GM21528 (cell line): ENCODE results near the gene WBP1L.
"Not testable (repeated sequence)": the region's sequence is repeated elsewhere in the genome, so short reads cannot be mapped to it uniquely, and the experiment has no call there.

Experiments
- ATAC-seq: cut with Tn5 transposase; IDR thresholded peaks from one replicate; pipeline ENCODE4 v1.9.1; 2021; ENCODE audit warnings: mild to moderate bottlenecking, moderate library complexity; ENCODE audit not compliant: unreplicated experiment, low FRiP score

Gene WBP1L

GRCh38 chr10:102721954-102722353, 21.8 kb upstream of the WBP1L start:
- no peak for ATAC-seq

- ATAC-seq = no peak
These were observed 19.8 kb upstream of the WBP1L start for GRCh38 chr10:102723989-102724388.

GRCh38 chr10:102726274-102726673, 17.5 kb upstream of the WBP1L start:
- no peak for ATAC-seq

DNA sequence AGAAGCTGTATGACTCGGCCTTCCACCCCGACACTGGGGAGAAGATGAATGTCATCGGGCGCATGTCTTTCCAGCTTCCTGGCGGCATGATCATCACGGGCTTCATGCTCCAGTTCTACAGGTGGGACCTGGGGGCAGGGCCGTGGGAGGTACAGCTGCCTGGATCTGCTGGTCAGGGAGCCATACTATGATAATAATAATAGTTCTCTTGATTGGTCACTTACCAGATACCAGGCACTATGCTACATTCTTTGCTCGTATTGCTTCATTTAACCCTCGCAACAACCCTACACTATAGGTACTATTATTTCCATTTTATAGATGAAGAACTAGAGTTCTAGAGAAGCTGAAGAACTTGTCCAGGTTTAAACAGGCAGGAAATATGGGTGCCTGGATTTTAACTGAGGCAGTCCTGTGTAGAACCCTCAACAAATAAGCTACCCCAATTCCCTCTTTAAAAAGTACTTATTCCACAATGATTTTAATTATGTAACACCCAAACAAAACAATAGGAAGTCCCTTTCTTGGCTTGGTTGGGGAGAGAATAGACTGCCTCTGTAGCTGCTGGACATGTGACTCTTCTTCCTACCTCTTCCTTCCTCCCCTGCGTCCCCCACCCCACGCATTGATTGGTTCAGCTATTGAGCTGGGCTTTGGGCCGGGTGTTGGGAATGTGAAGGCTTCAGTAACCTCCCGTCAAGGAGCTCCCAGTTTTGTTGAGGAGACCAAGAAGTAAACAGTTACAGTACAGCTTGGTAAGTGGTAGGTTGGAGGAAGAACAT, 16.5 kb upstream of the WBP1L start:
- ATAC-seq = no peak

- no peak for ATAC-seq
These were observed 14.4 kb upstream of the WBP1L start for GRCh38 chr10:102729029-102730026.

- ATAC-seq = no peak
These were observed 12.4 kb upstream of the WBP1L start for GRCh38 chr10:102731222-102731800.

DNA sequence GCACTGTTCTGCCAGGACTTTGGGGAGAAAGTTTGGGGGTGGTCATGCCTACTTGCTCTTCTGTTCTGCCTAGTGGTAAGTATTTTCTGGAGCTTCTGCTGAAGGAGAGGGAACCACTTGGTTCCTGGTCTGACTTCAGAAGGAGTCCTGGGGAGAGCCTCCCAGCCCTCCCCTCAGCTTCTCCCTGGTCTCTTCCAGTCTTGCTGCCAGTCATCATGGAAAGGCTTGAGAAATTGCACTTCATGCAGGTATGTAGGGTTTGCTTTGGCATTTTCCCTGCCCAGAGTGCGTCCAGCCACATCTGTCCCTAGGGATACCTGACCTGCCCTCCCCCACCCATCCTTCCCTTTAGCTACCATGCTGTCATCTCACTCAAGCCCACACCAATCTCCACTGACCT, 11.1 kb upstream of the WBP1L start:
- no peak for ATAC-seq

DNA sequence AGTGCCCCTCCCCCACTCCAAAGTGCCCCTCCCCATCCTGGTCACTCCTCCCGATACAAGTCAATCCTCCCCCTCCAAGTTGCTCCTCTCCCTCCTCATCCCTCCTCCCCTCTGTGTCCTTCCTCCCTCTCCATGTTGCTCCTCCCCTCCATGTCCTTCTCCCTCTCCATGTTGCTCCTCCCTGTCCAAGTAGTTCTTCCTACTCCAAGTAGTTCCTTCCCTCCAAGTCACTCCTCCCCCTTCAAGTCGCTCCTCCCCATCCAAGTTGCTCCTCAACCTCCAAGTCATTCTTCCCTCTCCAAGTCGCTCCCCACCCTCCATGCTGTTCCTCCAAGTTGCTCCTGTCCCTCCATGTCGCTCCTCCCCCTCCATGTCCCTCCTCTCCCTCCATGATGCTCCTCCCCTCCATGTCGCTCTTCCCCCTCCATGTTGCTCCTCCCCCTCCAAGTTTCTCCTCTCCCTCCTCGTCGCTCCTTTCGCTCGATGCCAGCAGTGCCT, 8.6 kb upstream of the WBP1L start:
- no peak for ATAC-seq

DNA sequence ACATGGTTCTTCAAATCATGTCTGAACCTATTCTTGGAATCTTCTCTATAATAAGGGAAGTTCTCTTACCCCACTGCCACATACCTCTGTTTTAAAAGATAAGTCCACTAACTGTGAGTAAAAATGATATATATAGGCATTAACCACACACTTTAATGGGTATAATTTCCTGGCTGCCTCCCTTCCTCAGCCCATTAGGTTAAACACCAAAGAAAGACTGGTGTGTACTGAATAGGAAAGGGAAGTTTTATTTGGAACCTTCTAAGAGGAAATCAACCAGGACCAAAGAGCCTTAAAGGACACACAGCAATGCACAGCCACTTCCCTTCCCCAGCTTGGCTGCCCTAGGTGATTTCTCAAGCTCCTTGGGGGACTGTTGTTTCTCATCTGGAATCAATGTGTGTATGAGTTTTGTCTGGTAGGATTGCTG, 5.0 kb upstream of the WBP1L start:
- ATAC-seq = no peak

GRCh38 chr10:102740229-102740628, 3.5 kb upstream of the WBP1L start:
- no peak for ATAC-seq

- no peak for ATAC-seq
These were observed 2.0 kb upstream of the WBP1L start for GRCh38 chr10:102741726-102742237.

- ATAC-seq = not testable (repeated sequence)
These were observed 1.4 kb upstream of the WBP1L start for GRCh38 chr10:102742313-102742712.

DNA sequence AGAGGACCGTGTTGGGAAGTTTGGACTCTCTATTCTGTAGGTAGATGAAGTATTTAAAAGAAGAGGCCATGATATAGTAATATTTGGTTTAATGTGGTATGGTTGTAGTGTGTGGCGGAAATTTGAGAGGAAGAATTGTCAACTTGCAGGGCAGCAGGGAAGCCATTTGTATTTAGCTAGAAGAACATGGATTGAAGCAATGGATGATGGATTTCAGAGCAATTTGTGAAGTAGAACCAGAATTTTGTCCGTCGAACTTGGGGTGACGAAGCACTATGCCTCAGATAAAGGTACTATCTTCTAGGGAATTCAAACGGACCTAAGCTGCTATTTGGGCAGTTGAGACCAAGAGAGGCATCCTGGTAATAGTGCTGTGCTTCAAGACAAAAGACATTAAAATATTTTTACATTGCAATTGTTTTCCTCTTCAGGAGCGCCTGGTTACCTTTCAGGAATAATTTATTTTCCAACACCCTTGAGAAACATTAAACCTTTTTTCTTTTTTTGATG, 615 bp upstream of the WBP1L start:
- ATAC-seq = peak; percentile 2

- peak; percentile 0 for ATAC-seq
These were observed 765 bp downstream of the WBP1L start for GRCh38 chr10:102744374-102745051.

DNA sequence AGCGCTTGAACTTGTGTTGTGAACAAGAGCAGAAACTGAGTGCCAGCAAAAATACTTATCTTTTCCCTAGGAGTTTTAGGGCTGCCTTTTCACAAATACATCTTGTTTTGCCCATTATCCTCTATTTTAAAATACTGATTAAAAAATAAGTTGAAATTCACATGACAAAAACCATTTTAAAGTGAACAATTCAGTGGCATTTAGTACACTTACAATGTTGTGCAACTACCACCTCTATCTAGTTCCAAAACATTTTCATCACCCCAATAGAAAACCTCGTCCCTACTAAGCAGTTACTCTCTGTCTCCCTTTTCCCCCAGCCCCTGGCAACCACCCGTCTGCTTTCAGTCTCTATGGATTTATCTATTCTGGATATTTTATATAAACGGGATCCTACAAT, 1.4 kb downstream of the WBP1L start:
- ATAC-seq = no peak

GRCh38 chr10:102752266-102752930, 8.7 kb downstream of the WBP1L start:
- ATAC-seq = no peak

- ATAC-seq = no peak
These were observed 9.4 kb downstream of the WBP1L start for GRCh38 chr10:102752934-102753664.

DNA sequence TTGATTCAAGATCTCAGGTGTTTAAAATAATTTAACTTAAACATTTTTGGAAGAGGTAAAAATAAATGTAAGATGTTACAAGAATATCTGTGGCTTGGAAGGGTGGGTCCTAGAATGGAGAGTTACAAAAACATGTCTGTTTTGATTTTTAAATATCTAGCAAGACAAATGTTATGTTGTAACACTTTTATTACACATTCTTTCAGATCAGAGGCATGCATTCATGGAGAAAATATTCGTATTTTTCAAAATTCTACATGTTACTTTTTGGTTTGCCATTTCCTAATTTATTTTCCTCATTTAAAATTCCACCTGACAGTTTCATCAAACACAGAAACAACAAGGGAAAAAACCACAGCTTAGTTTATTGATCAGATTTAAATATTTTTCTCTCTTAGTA, 10.0 kb downstream of the WBP1L start:
- ATAC-seq = no peak

DNA sequence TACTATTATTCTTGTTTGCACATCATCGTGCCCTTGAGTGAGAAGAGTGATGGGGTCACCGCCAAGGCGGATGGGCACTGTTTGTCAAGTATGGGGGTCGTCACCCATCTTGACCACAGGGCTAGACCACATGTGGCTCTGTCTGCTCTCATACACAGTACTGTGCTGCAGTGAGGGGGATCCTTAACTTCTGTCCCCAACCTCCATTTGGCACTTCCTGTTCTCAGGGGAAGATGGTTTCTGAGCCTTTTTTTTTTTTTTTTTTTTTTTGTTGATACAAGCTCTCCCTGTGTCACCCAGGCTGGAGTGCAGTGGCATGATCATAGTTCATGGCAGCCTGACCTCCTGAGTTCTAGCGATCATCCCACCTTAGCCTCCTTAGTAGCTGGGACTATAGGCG, 13.6 kb downstream of the WBP1L start:
- no peak for ATAC-seq
